ENCODE results near the gene CTNNA1.
"Not testable (repeated sequence)": the region's sequence is repeated elsewhere in the genome, so short reads cannot be mapped to it uniquely, and the experiment has no call there.

CTNNA1 gene

DNA sequence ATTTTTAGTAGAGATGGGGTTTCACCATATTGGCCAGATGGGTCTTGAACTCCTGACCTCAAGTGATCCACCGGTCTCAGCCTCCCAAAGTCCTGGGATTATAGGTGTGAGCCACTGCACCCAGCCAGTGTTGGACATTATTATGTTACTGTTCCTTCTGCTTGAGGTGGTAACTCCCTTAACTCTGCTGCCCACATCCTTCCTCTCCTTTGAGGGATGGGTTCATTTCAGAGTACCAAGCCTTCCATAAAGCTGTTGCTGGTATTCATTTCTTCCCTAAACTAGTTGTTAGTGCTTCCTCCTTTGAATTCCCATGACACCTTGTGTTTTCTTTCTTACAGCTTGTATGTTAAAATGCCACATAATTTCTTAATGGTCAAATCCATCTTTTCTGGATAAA lies 54.0 kb downstream of the CTNNA1 start:
- TF ChIP-seq, protein P1, sequence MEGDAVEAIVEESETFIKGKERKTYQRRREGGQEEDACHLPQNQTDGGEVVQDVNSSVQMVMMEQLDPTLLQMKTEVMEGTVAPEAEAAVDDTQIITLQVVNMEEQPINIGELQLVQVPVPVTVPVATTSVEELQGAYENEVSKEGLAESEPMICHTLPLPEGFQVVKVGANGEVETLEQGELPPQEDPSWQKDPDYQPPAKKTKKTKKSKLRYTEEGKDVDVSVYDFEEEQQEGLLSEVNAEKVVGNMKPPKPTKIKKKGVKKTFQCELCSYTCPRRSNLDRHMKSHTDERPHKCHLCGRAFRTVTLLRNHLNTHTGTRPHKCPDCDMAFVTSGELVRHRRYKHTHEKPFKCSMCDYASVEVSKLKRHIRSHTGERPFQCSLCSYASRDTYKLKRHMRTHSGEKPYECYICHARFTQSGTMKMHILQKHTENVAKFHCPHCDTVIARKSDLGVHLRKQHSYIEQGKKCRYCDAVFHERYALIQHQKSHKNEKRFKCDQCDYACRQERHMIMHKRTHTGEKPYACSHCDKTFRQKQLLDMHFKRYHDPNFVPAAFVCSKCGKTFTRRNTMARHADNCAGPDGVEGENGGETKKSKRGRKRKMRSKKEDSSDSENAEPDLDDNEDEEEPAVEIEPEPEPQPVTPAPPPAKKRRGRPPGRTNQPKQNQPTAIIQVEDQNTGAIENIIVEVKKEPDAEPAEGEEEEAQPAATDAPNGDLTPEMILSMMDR (conservative IDR thresholded peaks at IDR 0.05; ENCODE audit: control insufficient read depth, insufficient read depth, low read depth, low read length) = no peak

DNA sequence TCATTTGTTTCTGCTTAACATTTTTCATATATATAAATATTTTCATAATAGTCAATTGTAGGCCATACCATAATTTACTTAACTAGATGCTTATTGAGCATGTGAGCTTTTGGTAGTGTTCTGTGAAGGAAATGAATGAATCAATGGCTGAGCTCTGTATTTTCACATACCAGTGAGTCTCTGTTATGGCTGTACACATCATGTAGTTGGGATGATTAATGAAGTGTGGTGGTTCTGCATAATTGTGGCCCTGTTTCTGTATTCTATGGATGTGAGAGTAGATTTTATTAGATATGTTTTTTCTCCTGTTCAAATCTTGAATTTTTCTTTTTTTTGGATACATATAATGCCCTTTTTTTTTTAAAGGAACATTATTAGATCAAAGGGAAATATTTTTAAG lies 56.2 kb downstream of the CTNNA1 start:
- H3K4me3 ChIP-seq (ENCODE audit: control insufficient read depth, low read depth, low read length) = no peak overlapping the region
- DNase-seq (ENCODE audit: low read depth) = no peak
- TF ChIP-seq, protein P1 (conservative IDR thresholded peaks at IDR 0.05; ENCODE audit: control insufficient read depth, insufficient read depth, low read depth, low read length) = no peak

More for the DNA sequence above, 54.0 kb downstream of the CTNNA1 start:
- no peak overlapping the region for H3K4me3 ChIP-seq (ENCODE audit: control insufficient read depth, low read depth, low read length)
- no peak for DNase-seq (ENCODE audit: low read depth)

DNA sequence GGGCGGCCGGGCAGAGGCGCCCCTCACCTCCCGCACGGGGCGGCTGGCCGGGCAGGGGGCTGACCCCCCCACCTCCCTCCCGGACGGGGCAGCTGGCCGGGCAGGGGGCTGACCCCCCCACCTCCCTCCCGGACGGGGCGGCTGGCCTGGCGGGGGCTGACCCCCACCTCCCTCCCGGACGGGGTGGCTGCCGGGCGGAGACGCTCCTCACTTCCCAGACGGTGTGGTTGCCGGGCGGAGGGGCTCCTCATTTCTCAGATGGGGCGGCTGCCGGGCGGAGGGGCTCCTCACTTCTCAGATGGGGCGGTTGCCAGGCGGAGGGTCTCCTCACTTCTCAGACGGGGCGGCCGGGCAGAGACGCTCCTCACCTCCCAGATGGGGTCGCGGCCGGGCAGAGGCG lies 57.6 kb downstream of the CTNNA1 start:
- H3K4me3 ChIP-seq (ENCODE audit: control insufficient read depth, low read depth, low read length); DNase-seq (ENCODE audit: low read depth): not testable (repeated sequence)

DNA sequence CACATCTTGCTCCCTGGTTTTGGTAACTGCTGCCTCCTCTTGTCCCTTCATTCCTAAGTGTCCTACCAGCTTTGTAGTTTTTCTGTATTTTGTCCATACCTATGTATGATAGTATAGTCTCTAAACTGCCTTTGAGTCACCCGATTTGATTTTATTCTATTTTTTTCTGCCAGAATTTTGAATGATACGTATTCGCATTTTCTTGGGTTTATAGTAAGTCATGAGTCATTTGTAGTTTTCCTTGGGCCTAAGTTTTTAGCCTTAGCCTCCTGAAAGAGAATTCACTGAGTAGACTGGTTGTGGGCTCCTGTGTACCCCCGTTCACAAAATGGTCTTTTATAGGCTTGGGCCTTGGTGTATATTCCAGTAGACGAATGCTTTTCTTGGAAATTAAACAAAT lies 62.3 kb downstream of the CTNNA1 start:
- DNase-seq (ENCODE audit: low read depth) = no peak
- TF ChIP-seq, protein P1 (conservative IDR thresholded peaks at IDR 0.05; ENCODE audit: control insufficient read depth, insufficient read depth, low read depth, low read length) = no peak
- no peak overlapping the region for H3K4me3 ChIP-seq (ENCODE audit: control insufficient read depth, low read depth, low read length)

DNA sequence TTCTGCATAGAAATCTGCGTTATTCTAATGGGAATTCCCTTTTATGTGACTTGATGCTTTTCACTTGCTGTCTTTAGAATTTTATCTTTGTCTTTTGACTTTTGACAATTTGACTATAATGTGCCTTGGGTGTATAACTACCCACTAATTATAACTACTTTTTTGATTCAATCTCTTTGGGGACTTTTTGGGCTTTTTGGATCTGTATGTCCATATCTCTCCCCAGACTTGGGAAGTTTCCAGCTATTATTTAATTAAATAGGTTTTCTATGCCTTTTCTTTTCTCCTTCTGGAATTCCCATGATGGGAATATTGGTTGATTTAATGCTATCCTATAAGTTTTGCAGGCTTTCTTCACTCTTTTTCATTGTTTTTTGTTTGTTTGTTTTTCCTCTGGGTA lies 64.0 kb downstream of the CTNNA1 start:
- no peak for DNase-seq (ENCODE audit: low read depth)
- no peak overlapping the region for H3K4me3 ChIP-seq (ENCODE audit: control insufficient read depth, low read depth, low read length)
- TF ChIP-seq, protein P1 (conservative IDR thresholded peaks at IDR 0.05; ENCODE audit: control insufficient read depth, insufficient read depth, low read depth, low read length) = no peak

DNA sequence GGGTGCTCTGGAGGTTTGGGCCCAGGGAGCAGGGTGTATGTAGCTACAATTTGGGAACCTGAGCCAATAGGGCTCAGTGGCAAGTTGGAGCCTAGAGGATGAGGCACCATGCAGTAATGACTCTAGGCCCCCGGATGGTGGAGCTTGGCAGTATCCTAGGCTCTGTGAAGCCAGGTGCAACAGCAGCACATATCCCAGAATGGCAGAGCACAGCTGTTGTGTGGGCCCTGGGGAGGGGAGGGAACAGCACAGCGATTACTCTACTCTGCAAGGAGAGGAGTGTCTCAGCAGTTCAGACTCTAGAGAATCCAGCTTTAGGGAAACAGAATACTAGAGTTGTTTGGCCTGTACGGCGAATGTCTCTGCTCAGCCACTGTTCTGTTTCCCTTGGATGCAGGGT lies 65.9 kb downstream of the CTNNA1 start:
- H3K4me3 ChIP-seq (ENCODE audit: control insufficient read depth, low read depth, low read length) = no peak overlapping the region
- TF ChIP-seq, protein P1 (conservative IDR thresholded peaks at IDR 0.05; ENCODE audit: control insufficient read depth, insufficient read depth, low read depth, low read length) = no peak
- no peak for DNase-seq (ENCODE audit: low read depth)

DNA sequence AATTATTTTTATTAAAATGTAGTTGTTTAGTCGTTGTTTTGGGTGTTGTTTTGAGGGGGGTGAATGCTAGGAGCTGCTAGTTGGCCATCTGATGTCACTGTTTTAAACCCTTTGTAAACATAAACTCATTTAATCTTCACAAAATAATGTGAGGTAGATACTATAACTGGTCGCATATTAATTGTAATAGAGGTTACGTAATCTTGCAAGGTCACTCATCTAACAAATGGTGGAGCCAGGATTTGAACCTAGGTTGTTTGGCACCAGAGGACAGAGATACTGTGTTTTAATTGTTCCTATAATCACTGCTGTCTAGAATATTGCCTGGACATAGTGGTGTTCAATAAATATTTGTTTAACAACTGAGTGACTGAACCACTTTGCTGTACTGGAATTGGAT lies 67.5 kb downstream of the CTNNA1 start:
- TF ChIP-seq, protein P1 (conservative IDR thresholded peaks at IDR 0.05; ENCODE audit: control insufficient read depth, insufficient read depth, low read depth, low read length) = no peak
- no peak for DNase-seq (ENCODE audit: low read depth)
- H3K4me3 ChIP-seq (ENCODE audit: control insufficient read depth, low read depth, low read length) = no peak overlapping the region

Data from fibroblast of mammary gland (primary cell).